Measurements from ENCODE around the gene MRPS22.

DNA sequence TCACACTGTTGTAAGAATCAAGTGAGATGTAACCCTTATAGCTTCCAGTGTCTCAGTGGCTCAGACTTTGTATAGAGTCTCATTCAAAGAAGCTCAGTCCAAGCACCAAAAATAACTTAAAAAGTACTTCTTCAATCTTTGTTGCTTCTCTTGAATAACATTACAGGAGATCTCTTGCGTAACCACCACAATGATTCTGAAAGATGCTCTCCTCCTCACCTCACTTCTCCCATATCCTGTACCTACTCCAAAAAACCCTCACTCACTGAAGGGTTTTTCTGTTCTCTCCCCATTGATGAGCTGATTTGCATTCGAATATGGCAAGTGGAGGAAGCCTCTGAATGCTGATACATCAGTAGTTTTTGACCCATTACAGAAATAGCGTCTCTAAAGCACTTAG is 39.4 kb upstream of the MRPS22 start:
- TF ChIP-seq SRSF1 (IDR thresholded peaks at IDR 0.05; ENCODE audit: low read depth, low read length) (no peak), SAP30 (IDR thresholded peaks at IDR 0.05; ENCODE audit: borderline replicate concordance, insufficient read depth, low read depth, low read length, poor library complexity, severe bottlenecking) (no peak)
